ENCODE measurements around the gene PDE3A.
"Not testable (repeated sequence)": the region's sequence is repeated elsewhere in the genome, so short reads cannot be mapped to it uniquely, and the experiment has no call there.

PDE3A gene

DNA sequence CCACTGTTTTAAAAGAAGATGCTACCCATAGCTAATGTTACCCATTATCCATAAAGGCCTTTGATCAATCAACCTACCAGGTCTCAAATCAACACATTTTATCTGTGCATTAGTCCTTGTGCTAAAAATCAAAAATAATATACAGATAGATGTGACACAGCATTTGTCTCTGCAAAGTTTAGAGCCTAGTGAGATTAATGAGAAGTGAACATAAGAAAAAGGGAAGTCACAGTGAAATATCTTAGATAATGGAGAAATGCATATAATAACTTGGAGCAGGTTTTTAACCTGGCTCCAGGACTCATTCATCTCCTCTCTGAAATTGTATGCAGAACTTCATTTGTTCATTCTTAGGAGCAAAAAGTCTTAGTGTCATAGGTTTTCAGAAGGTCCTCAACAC, 7.2 kb downstream of the PDE3A start:
- peak; percentile 14 for DNase-seq

DNA sequence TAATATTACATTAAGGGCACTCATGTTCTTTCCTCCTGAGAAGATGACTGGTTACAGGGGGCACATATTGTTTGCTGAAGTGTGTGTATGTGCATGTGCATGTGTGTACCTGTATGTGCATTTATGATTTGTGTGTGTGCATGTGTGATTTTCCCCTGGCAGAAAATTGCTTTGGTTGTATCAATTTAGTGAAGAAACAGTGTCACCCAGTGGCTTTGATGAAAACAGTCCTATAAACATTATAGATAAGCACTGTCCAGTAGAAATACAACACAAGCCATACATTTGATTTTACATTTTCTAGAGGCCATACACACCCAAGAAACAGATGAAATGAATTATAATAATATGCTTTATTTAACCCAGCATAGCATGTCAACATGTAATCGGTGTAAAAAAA, 8.6 kb downstream of the PDE3A start:
- peak; percentile 21 for DNase-seq

DNA sequence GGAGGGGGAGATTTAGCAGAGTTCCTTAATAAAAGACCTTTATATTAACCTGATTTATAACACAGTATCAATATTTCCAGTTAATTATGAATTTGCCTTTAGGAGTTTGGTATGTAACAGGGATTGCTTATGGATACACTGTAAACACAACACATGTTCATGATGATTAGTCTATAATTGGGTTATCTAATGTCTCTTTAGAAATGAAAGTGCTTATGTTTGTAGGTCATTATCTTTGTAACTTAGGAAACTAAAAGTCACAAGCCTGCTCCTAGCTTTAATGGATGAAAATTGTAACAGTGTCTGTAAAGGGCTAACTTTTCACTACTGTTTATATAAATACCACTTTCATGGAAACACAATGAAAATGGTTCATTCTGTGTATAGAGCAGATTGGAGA, 9.4 kb downstream of the PDE3A start:
- DNase-seq: no peak

DNA sequence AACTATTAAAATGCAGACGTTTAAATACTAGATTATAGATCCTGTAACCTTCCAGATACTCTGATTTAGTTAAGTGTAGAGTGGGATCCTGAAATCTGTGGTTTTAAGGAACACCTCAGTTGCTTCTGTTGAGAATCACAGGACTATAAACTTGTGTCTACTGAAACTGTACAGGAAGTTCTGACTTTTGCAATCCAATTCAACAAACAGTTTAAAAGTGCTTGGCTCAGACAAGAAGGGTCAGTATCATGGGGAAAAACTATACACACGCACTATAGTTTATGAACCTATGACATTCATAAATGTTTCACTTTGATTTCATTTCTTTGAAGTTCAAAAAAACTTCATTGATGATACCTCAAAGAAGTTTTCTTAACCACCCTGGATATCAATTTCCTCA, 13.8 kb downstream of the PDE3A start:
- no peak for DNase-seq

DNA sequence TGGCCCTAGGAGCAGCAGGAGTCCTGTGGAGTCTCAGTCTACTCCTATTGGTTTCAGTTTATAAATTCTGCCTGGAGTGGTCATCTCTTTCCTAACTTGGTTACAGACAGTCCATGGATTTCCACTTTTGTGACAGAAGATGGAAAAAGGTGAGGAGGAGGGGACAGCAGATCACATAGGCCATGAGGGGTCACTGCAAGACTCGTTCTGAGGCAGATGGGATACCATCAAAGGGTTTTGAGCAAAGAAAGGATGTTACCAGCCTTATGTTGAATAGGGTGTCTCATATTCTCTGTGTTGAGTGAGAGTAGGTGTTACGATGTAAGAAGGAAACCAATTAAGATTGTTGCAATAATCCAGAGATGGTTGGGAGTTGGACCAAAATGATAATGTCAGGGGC, 15.3 kb downstream of the PDE3A start:
- DNase-seq: no peak

DNA sequence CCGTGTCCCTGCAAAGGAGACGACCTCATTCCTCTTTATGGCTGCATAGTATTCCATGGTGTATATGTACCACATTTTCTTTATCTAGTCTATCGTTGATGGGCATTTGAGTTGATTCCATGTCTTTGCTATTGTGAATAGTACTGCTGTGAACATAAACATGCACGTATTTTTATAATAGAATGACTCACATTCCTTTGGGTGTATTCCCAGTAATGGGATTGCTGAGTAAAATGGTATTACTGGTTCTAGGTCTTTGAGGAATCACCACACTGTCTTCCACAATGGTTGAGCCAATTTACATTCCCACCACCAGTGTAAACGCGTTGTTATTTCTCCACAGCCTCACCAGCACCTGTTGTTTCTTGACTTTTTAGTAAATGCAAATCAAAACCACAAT, 16.5 kb downstream of the PDE3A start:
- DNase-seq: not testable (repeated sequence)

DNA sequence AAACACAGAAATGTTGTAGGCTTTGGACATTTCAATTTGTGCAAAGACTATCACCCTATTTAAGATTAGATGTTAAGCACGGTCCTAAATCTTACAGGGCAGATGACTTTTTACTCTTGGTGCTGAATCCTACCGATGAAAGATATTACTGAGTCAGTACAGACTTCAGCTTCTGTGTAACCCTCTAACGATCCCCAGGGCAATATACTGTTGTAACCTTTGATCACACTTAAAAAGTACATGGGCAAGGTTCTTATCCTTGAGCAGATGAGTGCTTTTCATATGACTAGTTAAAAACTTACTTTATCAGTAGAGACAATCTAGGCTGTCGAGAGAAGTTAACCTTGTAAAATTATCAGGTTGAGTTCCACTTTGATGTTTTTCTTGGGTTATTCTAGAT, 22.5 kb downstream of the PDE3A start:
- no peak for DNase-seq

DNA sequence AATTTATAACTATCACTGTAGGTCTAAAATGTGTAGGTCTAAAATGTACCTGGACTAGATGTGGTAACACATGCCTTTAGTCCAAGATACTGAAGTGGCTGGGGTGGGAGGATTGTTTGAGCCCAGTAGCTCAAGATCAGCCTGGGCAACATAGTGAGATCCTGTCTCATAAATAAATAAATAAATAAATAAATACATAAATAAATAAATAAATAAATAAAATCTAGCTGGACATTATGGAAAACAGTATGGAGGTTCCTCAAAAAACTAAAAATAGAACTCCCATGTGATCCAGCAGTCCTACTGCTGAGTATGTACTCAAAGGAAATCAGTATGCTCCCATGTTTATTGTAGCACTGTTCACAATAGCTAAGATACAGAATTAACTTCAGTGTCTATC, 24.0 kb downstream of the PDE3A start:
- no peak for DNase-seq

DNA sequence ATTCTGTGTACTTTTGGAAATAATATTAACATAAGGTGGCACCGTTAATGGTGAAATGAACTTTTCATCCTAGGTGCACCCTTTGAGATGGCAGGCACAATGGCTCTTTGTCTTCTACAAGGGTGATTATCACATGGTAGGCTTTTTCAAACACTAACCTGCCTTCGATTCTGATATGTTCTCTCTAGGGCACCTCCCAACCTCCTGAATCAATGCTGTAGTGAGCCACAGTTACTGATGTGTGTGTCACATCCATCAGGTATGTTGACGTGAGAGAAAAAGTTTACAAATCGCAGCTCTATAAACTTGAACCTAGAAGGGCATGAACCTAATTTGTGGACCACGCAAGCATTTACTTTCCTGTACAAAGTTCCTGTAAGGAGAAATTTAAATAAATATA, 25.4 kb downstream of the PDE3A start:
- DNase-seq: no peak

DNA sequence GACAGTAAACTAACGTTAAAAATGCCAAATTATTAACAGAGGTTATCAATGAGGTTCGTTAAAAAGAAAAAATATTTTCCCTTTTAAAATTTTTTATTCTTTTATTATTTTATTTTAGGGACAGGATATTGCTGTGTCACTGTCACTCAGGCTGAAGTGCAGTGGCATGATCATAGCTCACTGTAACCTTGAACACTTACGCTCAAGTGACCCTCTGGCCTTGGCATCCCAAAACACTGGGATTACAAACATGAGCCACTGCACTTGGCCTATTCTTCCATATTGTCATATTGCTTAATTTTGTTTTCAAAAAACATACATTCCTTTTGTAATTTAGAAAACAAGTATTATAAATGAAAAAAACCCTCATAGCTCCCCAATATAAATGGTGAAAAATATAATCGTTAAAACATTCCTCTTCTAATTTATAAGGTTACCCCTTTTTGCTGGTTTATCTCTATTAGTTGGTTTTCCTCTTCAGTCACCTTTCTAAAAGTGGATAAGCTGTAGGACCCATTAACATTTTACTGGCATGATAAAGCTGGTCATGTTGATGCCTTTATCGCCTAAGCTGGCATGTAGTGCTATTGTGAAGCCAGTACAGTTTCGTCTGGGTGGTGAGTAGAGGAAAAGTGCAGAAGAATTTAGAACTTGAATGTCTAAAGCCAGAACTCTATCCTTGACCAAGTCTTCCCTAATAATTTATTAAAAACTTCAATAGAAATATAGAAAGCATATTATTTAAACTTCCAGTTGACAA, 27.6 kb downstream of the PDE3A start:
- DNase-seq: no peak

DNA sequence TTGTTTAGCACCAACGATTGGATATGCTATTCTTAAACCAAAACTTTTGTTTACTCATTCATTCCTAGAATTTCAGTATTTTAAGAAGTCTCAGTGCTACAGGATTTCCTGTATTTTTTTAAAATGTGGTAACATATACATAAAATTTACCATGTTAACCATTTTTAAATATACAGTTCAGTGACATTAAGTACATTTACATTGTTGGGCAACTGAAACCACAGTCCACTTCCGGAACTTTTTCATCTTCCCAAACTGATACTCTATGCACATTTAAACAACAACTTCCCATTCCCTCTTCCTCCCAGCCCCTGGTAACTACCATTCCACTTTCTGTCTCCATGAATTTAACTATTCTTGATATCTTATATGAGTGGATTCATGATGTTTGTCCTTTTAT, 30.3 kb downstream of the PDE3A start:
- DNase-seq: peak; percentile 89

DNA sequence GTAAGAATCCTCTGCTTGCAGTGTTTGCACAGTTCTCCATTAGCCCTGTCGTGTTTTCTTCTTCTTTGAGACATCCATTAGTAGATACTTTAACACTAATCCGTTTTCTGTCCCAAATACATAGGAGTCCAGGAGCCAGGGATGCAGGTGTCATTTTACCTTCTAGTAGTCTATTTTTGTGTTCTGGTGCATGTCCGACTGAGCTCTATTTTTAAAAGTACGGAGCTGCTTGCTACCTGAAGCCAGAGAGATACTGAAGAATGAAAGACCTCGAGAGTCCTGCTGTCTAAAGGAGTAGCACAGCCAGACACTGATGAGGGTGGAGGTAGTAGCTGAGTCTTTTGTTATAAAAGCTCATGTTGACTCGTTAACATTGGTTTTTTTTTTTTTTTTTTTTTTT, 31.7 kb downstream of the PDE3A start:
- no peak for DNase-seq

DNA sequence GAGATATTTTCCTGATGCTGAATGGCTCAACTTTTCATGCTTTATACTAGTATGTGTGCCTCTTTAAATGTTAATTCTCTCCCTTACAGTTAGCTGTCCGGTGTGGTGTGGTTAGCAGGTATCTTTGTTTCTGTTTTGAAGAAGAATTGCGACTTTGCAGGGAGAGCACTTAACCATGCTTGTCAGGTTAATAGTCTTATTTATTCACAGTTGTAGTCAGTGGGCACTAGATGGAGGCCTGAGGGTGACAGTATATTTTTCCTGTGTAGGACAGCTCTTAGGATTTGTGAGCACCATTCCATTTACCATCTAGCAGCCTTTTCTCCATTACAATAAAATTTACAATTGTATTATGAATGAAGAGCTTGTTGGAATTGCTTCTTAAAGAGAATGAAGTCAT, 34.9 kb downstream of the PDE3A start:
- no peak for DNase-seq

DNA sequence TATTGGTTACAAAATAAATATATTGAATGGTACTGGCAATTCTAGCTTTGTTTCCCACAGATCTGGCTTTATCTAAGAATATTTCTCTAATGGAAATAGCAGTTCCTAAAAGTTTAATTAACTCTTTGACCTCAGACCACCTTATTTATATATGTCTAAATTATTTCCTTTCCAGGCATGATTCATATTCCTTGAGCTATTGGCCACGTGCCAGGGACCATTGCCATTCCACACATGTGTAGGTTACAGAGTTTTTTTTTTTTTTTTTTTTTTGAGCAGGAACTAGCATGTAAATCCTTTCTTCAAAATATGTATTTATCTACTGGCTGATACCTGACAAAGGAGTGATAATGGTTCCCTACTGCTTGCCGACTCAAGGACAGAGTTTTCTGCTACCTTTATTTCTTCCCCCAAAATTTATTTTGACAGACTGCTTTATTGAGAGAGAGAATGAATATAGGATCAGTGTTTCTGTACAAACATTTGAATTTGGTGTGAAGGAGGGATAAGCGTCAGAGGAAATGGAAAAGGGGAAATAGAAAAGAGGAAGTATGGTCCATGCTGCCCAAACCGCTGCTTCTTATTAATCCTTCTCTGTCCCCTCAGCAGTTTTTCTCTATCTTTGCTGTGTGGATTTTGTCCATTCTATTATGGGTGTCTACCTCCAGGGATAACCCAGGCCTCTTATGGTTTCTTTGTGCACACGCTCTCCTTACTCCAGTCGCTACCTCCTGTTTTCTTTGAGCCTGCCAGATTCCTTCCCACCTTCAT, 36.4 kb downstream of the PDE3A start:
- peak; percentile 95 for DNase-seq

DNA sequence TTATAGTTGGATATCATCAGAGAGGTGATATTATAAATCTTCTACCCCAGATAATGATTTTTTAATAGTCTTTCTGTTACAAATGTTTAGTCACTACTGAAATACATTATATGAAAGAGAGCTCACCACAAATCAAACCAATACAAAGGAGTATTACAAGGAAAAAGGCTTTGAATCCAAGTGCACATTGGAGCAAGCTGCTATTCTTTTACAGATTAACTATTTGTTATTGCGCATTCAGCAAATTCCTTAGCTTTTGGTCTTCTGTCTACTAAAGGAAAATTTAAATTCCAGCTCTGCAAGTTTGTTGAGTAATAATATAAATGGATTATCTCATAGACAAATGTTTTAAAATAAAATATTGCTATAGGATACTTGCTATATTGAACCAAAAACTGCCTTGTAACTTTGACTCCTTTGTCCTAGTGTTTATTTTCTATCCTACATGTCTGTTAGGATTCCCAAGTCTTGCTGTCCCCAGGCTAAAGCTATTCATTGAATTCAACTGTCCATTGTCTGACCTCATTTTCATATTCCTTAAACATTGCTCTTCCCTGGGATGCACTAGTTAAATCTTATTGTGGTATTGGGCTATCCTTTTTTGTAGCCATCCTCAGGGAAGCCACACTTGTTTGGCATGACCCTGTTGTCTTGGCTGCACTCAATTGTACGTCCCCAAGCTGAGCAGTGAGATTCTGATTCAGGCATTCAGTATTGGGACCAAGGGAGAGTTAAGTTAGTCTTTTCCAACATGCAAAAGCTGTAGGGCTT, 41.5 kb downstream of the PDE3A start:
- no peak for DNase-seq

DNA sequence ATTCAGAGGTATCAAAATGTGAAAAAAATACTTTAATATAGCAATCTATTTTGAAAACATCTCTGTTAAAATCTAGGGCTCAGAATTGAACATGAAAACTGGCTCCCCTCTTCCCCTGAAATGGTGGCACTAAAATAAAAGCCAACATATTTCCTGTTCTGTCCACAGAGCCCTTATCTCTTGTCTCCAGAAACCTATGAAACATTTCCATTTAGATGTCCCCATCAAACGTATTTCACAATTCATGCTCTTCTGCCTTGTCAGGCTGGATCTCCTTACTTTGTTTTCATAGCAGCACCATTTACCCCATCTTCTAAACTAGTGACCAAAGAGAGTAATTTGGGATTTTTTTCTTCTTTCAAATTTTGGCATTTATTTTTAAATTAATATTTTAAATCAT, 42.4 kb downstream of the PDE3A start:
- DNase-seq: peak; percentile 55

DNA sequence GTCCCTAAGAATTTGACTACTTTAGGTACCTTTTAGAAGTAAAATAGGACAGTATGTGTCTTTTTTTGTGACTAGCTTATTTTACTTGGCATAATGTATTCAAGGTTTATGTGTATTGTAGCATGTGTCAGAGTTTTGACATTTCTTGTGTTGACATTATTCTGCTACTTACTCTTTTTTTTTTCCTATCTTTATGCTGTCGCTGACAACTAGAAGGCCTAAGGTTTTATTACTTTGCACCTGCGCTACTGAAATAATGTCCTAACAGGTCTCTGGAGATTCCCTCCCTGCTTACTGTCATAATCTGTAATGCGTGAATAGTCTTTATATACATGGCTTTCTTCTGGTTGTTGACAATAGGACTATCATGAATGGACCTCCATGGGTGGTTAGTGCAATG, 43.0 kb downstream of the PDE3A start:
- DNase-seq: no peak

DNA sequence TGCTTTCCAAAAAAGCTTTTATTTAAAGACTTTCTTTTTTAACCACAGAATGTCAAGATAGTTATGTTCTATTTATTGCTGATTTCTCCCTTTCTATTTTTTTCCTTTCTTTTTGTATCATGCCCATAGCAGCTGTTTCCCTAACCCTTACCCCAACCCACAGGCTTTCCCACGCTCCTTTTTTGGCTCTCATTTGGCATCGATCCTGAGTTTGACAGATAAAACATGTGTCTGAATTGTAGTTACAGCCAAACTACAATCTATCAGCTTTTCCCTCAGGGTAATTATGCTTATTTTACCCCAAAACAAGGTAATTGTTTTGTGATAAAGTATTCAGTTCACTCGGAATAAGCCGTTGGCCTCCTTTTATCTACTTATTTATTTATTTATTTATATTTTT, 46.7 kb downstream of the PDE3A start:
- peak; percentile 54 for DNase-seq

DNA sequence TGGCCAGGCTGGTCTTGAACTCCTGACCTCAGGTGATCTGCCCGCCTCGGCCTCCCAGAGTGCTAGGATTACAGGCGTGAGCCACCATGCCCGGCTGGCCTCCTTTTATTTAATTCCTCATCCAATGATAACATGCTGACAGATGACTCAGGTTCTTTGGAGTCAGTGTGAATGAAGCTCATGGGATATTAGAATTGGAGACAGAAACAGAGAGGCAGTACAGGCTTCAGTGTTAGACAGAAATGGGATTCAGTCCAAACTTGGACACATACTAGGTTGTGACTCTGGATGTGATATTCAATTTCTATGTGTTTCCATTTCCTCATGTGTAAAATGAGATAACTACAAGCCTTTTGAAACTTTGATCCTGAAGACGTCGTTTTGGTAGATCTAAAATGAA, 47.3 kb downstream of the PDE3A start:
- no peak for DNase-seq

DNA sequence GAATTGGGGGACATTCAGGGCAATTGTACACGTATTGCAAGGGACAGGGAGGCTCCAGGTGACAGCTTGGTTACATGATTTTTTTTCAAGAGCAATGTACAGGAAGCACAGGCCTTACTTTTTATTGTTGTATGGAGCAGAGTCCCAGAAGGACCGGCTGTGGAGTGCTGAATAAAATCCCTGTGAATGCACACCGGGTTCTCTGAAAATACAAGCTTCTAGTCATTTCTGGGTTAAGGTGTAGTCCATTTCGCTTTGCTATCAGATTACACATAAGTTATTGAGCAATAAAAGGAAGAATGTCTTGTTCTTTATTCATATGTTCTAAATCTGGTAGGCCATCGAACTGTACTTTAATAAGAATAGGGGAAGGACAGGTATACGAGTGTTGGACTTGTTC, 52.2 kb downstream of the PDE3A start:
- no peak for DNase-seq

DNA sequence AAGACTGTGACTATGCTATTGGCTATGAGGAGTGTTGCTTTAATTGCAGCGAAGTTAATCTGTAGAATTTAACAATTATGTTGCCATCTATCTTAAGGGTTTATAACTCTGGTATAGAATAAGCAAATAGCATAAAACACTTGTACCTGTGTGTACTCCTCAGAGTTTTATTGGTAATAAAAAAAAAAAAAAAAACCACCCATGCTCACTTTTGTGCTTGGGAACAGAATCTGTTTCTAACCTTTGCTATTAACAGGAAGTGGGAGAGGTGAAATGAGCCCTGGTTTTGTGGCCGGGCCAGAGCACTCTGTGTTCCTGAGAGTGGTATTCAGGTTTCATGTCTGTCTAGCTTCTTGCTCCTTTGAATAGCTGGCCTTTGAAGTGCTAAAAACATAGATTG, 53.1 kb downstream of the PDE3A start:
- no peak for DNase-seq

DNA sequence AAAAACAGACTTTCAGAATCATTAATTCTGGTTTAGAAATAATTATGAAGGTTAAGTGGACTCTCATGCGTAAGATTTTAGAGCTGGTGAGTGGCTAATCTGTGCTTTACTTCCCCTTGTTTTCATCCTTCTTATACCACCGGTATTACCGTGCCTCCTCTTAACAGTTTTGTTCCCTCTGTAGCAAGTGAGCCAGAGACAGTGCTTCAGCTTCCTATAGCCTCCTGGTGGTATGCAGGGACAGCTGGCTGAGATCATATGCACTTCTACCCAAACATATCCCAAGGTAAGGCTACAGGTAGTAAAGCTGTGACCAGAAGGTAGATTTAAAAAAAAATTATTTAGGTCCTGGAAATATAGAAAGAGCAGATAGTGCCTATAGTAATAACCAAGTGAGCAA, 55.2 kb downstream of the PDE3A start:
- no peak for DNase-seq

DNA sequence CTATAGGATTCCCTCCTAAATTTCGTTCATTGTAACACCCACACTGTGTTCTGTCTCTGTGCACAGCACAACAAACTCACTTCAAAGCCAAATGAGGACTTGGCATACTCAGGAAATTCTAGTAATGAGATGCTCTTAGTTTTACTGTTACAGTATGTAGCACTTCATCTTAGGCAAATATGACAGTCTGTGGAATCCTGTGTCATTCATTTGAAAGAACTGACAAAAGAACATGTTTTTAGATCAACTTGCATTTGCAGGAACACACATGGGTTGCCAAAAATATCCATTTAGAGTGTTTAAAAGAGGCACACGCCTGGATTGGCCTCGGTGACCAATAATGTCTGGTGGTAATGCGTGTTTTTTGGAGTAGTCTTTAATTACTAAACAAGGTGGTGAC, 56.5 kb downstream of the PDE3A start:
- DNase-seq: no peak

DNA sequence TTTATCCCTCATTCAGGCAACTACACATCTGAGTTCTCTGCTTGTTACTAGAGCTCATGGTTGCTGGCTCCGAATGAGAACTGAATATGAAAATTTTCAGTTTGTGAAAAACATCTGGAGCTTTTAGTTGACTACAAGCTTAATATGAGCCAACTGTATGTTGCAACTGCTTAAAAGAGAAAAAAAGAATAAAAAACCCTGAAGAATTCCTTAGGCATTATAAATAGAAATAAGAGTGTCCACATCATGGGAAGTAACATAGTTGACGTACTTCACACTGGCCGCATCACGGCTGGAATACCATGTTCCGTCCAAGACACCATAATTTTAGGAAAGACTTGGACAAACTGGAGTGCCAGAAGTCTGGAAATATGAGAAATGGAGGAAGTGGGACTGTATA, 57.9 kb downstream of the PDE3A start:
- no peak for DNase-seq

Data from MV-4-11 (cell line).